Measurements from ENCODE around the gene PNLIPRP2. TPM values are rescaled to one million over a fixed set of nuclear protein-coding genes. Genes with fewer than 3 reads are reported as not detected.

PNLIPRP2 gene
- polyA plus RNA-seq, 1 of the 3 experiments (the other 2 are of a cell fraction), result not detected

- TF ChIP-seq NFIC (IDR thresholded peaks at IDR 0.05; ENCODE audit: borderline replicate concordance), result no peak
- TF ChIP-seq FOXJ3 (CRISPR knock-in tag; IDR thresholded peaks at IDR 0.05), result no peak
- no peak for TF ChIP-seq PBX3 (IDR thresholded peaks at IDR 0.05)
- no peak for TF ChIP-seq RAD21 (IDR thresholded peaks at IDR 0.05; ENCODE audit: low read length)
Measured at GRCh38 chr10:116630020-116630419, 9.3 kb downstream of the PNLIPRP2 start (continued).

GRCh38 chr10:116631871-116632295 is 11.1 kb downstream of the PNLIPRP2 start:
- Histone ChIP-seq H2AFZ (ENCODE audit: low read depth) (no peak overlapping the region), H3K9me2 (no peaks in the 10 kb centered on the region), H3K9me3 (no peaks in the 10 kb centered on the region), H3F3A (replicated peaks; ENCODE audit: insufficient read depth) (no peaks in the 10 kb centered on the region), H3K27ac (ENCODE audit: low read depth in 2 of 2, low read length in 1 of 2) (no peak overlapping the region), H3K27me3 (ENCODE audit: insufficient read depth) (peaks cover under 1% of the 10 kb centered on the region; the same call in 1 of the 2 replicates), H4K20me1 (ENCODE audit: insufficient read depth) (no peaks in the 10 kb centered on the region), H3K79me2 (ENCODE audit: insufficient read depth) (no peaks in the 10 kb centered on the region), H3K36me3 (replicated peaks in 1 of 2; ENCODE audit: control insufficient read depth in 1 of 2, insufficient read depth in 2 of 2, low read length in 1 of 2) (no peaks in the 10 kb centered on the region), H3K4me2 (no peak overlapping the region), H3K4me1 (ENCODE audit: control insufficient read depth in 1 of 2, insufficient read depth in 2 of 2, low read depth in 1 of 2, low read length in 1 of 2) (no peaks in the 10 kb centered on the region; a peak in 1 of 4 replicates), H3K9ac (no peak overlapping the region), H3K4me3 (ENCODE audit: low read depth in 2 of 2, low read length in 1 of 2) (no peak overlapping the region)
- WGBS (ENCODE audit: low lambda C conversion rate), result 54% methylated on average over 6 of the region's 6 CpGs
- DNase-seq, result no peak
- ChIA-PET CTCF (interaction anchor here (0.7 to 10.0 kb wide), 4 partner anchors 22 to 543 kb away, joined by 3 to 142 read pairs (median 8); no protein-coding TSS in a partner anchor), POLR2A (interaction anchor here (0.6 kb wide), 1 partner anchor 162 kb away, joined by 4 read pairs; no protein-coding TSS in a partner anchor)
- no peak for TF ChIP-seq SIN3A (IDR thresholded peaks at IDR 0.05; ENCODE audit: borderline replicate concordance, low read depth, low read length)
- no peak for TF ChIP-seq FOSL2 (IDR thresholded peaks at IDR 0.05; ENCODE audit: borderline replicate concordance, low read depth)
- no peak for TF ChIP-seq RCOR1 (IDR thresholded peaks at IDR 0.05; ENCODE audit: low read length)
- no peak for TF ChIP-seq CTCF (IDR thresholded peaks at IDR 0.05)
- no peak for TF ChIP-seq EZH2phosphoT487 (IDR thresholded peaks at IDR 0.05; ENCODE audit: borderline replicate concordance, low read depth)
- no peak for TF ChIP-seq EP300 (IDR thresholded peaks at IDR 0.05; ENCODE audit: borderline replicate concordance in 1 of 2, low read depth in 1 of 2, low read length in 1 of 2)
- TF ChIP-seq IRF3 (IDR thresholded peaks at IDR 0.05; ENCODE audit: low read depth, low read length), result no peak
- no peak for TF ChIP-seq SMC3 (IDR thresholded peaks at IDR 0.05; ENCODE audit: low read depth, low read length)
- TF ChIP-seq FOXJ3 (CRISPR knock-in tag; IDR thresholded peaks at IDR 0.05), result no peak
- TF ChIP-seq POLR2AphosphoS5 (IDR thresholded peaks at IDR 0.05; ENCODE audit: low read depth, low read length), result no peak
- TF ChIP-seq YY1 (IDR thresholded peaks at IDR 0.05; ENCODE audit: low read depth), result no peak
- TF ChIP-seq RFX5 (IDR thresholded peaks at IDR 0.05; ENCODE audit: low read length), result no peak
- TF ChIP-seq ZBTB33 (IDR thresholded peaks at IDR 0.05; ENCODE audit: borderline replicate concordance, low read depth), result no peak
- no peak for TF ChIP-seq USF1 (IDR thresholded peaks at IDR 0.05; ENCODE audit: borderline replicate concordance, low read depth)
- no peak for TF ChIP-seq RAD21 (IDR thresholded peaks at IDR 0.05; ENCODE audit: low read length)
- no peak for TF ChIP-seq PBX3 (IDR thresholded peaks at IDR 0.05)
